Lower leg skin (tissue), 3 donors: ENCODE data around the gene CRISPLD2.

Source experiments
- CTCF ChIP-seq, 3 donors: fragments of 450-650 bp; IDR thresholded peaks; one replicate each; pipeline ENCODE4 v1.5.1; 2016; ENCODE audit warnings: antibody characterized with exemption in 3 of 3, mild to moderate bottlenecking in 3 of 3, moderate library complexity in 2 of 3
- POLR2A ChIP-seq, 2 donors: fragments of 450-650 bp; IDR thresholded peaks; one replicate each; pipeline ENCODE4 v1.6.1; 2016 to 2017; ENCODE audit warnings: antibody characterized with exemption in 2 of 2, mild to moderate bottlenecking in 1 of 2, moderate library complexity in 1 of 2

- TF ChIP-seq CTCF (IDR thresholded peaks at IDR 0.05), result no peak
- TF ChIP-seq POLR2A (IDR thresholded peaks at IDR 0.05), result no peak
Observed at GRCh38 chr16:84829168-84829965, 9.6 kb downstream of the CRISPLD2 start.
